Suprapubic skin (tissue), 4 donors: ENCODE results near the gene RAPGEF4. TPM values are rescaled to one million over a fixed set of nuclear protein-coding genes. Genes with fewer than 3 reads are reported as not detected.
A peak's percentile ranks its signal among the peaks of the same experiment; 100 is the strongest.

Source experiments
- DNase-seq, 2 donors: peaks; one replicate each; pipeline ENCODE4 v3.0.0-alpha.2; 2019; ENCODE audit warnings: low spot score in 2 of 2
- H3K27ac ChIP-seq: fragments of 200-600 bp; sonication (generic); one replicate; pipeline ENCODE4 v1.5.1; 2019
- H3K27me3 ChIP-seq: fragments of 200-600 bp; sonication (generic); one replicate; pipeline ENCODE4 v1.5.1; 2019
- H3K36me3 ChIP-seq: fragments of 200-600 bp; sonication (generic); one replicate; pipeline ENCODE4 v1.5.1; 2019
- H3K4me1 ChIP-seq: fragments of 200-600 bp; sonication (generic); one replicate; pipeline ENCODE4 v1.5.1; 2019
- H3K4me3 ChIP-seq: fragments of 200-600 bp; sonication (generic); one replicate; pipeline ENCODE4 v1.5.1; 2019; ENCODE audit warnings: mild to moderate bottlenecking
- H3K9me3 ChIP-seq: fragments of 200-600 bp; sonication (generic); one replicate; pipeline ENCODE4 v1.5.1; 2019
- EP300 ChIP-seq: sonication (generic); formaldehyde crosslinking; IDR thresholded peaks from one replicate; pipeline ENCODE4 v1.6.1; 2017; ENCODE audit warnings: antibody characterized with exemption
- POLR2A ChIP-seq, 2 donors: fragments of 450-650 bp; IDR thresholded peaks; one replicate each; pipeline ENCODE4 v1.6.1; 2017; ENCODE audit warnings: antibody characterized with exemption in 2 of 2, mild to moderate bottlenecking in 2 of 2, moderate library complexity in 2 of 2
- POLR2AphosphoS5 ChIP-seq, 3 donors: sonication (generic); formaldehyde crosslinking; IDR thresholded peaks; one replicate each; pipeline ENCODE4 v1.6.1; 2017; ENCODE audit warnings: antibody characterized with exemption in 3 of 3
- WGBS: methylation state at CpG from one replicate; pipeline ENCODE4 v1.1.5; 2018; 5-methylcytosine and 5-hydroxymethylcytosine counted together
- total RNA-seq, 4 donors: library from RNA; depleted of rRNA; stranded (reverse); fragments of >200 nt; gene quantifications; one replicate each; pipeline ENCODE4 v1.1.0, GENCODE V29; 2016
- TF ChIP-seq, protein P1 (sequence below), 2 donors: fragments of 200-600 bp in 1 of 2; fragments of 450-650 bp in 1 of 2; sonication (generic) in 1 of 2; IDR thresholded peaks; one replicate each; pipeline ENCODE4 v1.5.1; 2016 to 2019; ENCODE audit warnings: antibody characterized with exemption in 2 of 2, mild to moderate bottlenecking in 1 of 2, moderate library complexity in 1 of 2

Gene RAPGEF4
- total RNA-seq, 4 donors from 2014 or later = 19.9 to 49.5 (median 27.5) TPM

- Histone ChIP-seq H3K36me3 (no peaks in the 10 kb centered on the region), H3K9me3 (no peaks in the 10 kb centered on the region), H3K4me3 (no peak overlapping the region), H3K27me3 (no peaks in the 10 kb centered on the region), H3K27ac (peak overlapping the region; percentile 26), H3K4me1 (no peaks in the 10 kb centered on the region)
- WGBS = 76% methylated on average over 5 of the region's 5 CpGs
- no peak for DNase-seq
- TF ChIP-seq POLR2A (IDR thresholded peaks at IDR 0.05) (no peak), POLR2AphosphoS5 (IDR thresholded peaks at IDR 0.05) (no peak), EP300 (no peak)
- TF ChIP-seq, protein P1, sequence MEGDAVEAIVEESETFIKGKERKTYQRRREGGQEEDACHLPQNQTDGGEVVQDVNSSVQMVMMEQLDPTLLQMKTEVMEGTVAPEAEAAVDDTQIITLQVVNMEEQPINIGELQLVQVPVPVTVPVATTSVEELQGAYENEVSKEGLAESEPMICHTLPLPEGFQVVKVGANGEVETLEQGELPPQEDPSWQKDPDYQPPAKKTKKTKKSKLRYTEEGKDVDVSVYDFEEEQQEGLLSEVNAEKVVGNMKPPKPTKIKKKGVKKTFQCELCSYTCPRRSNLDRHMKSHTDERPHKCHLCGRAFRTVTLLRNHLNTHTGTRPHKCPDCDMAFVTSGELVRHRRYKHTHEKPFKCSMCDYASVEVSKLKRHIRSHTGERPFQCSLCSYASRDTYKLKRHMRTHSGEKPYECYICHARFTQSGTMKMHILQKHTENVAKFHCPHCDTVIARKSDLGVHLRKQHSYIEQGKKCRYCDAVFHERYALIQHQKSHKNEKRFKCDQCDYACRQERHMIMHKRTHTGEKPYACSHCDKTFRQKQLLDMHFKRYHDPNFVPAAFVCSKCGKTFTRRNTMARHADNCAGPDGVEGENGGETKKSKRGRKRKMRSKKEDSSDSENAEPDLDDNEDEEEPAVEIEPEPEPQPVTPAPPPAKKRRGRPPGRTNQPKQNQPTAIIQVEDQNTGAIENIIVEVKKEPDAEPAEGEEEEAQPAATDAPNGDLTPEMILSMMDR (IDR thresholded peaks at IDR 0.05) = no peak
Measured at GRCh38 chr2:172772633-172773032, 37.0 kb downstream of the RAPGEF4 start.

DNA sequence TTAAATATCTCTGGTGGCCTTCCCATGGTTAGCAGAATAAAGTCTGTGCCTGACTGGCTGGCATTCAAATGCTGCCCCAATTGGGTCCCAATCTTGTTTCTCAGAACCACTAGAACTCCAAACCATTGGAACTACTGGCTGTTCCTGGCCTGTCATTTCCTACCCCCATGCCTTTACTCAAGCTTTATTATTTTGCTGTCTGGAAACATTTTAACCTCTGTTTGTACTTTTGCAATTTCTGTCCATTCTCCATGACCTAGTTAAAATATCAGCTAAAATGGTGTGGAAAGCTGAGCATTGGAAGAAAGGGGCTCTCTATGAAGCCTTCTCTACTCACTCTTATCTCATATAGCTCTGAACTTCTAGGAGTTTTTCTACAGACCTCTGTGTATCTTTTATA is 38.7 kb downstream of the RAPGEF4 start:
- H3K4me3 ChIP-seq = no peak overlapping the region

GRCh38 chr2:172775319-172775718 is 39.7 kb downstream of the RAPGEF4 start:
- TF ChIP-seq, protein P1 (IDR thresholded peaks at IDR 0.05) = no peak
- no peak for TF ChIP-seq POLR2A (IDR thresholded peaks at IDR 0.05)
- TF ChIP-seq EP300 = no peak
- TF ChIP-seq POLR2AphosphoS5 (IDR thresholded peaks at IDR 0.05) = no peak
- Histone ChIP-seq H3K4me3 (no peak overlapping the region), H3K4me1 (no peaks in the 10 kb centered on the region), H3K27ac (no peak overlapping the region), H3K9me3 (no peaks in the 10 kb centered on the region), H3K27me3 (no peaks in the 10 kb centered on the region), H3K36me3 (no peaks in the 10 kb centered on the region)
- DNase-seq = no peak
- whole genome bisulfite sequencing = 88% methylated on average over 1 of the region's 1 CpG

More for the DNA sequence above, 38.7 kb downstream of the RAPGEF4 start:
- TF ChIP-seq POLR2A (IDR thresholded peaks at IDR 0.05) (no peak), POLR2AphosphoS5 (IDR thresholded peaks at IDR 0.05) (no peak), EP300 (no peak)
- TF ChIP-seq, protein P1 (IDR thresholded peaks at IDR 0.05) = no peak
- Histone ChIP-seq H3K4me1 (no peaks in the 10 kb centered on the region), H3K36me3 (no peaks in the 10 kb centered on the region), H3K27ac (no peak overlapping the region), H3K27me3 (no peaks in the 10 kb centered on the region), H3K9me3 (no peaks in the 10 kb centered on the region)
- no peak for DNase-seq

- no peak for DNase-seq
- H3K27ac ChIP-seq = no peak overlapping the region
- no peaks in the 10 kb centered on the region for H3K9me3 ChIP-seq
- WGBS = 89% methylated on average over 3 of the region's 3 CpGs
- TF ChIP-seq POLR2AphosphoS5 (IDR thresholded peaks at IDR 0.05) (no peak), EP300 (no peak), POLR2A (IDR thresholded peaks at IDR 0.05) (no peak)
- TF ChIP-seq, protein P1 (IDR thresholded peaks at IDR 0.05) = no peak
- H3K27me3 ChIP-seq = no peaks in the 10 kb centered on the region
- H3K4me1 ChIP-seq = no peaks in the 10 kb centered on the region
- no peak overlapping the region for H3K4me3 ChIP-seq
- no peaks in the 10 kb centered on the region for H3K36me3 ChIP-seq
Measured at GRCh38 chr2:172777431-172777830, 41.8 kb downstream of the RAPGEF4 start.

GRCh38 chr2:172782506-172783164 is 47.0 kb downstream of the RAPGEF4 start:
- DNase-seq = no peak
- no peak for TF ChIP-seq POLR2AphosphoS5 (IDR thresholded peaks at IDR 0.05)
- no peak for TF ChIP-seq POLR2A (IDR thresholded peaks at IDR 0.05)
- TF ChIP-seq, protein P1 (IDR thresholded peaks at IDR 0.05) = no peak
- WGBS = 56% methylated on average over 6 of the region's 6 CpGs
- peaks cover 10% of the 10 kb centered on the region for H3K4me1 ChIP-seq
- H3K27me3 ChIP-seq = no peaks in the 10 kb centered on the region
- H3K4me3 ChIP-seq = no peak overlapping the region
- H3K36me3 ChIP-seq = no peaks in the 10 kb centered on the region
- H3K27ac ChIP-seq = no peak overlapping the region
- H3K9me3 ChIP-seq = no peaks in the 10 kb centered on the region
